Chondrocyte (in vitro differentiated cells): ENCODE measurements around the gene LYAR. TPM values are rescaled to one million over a fixed set of nuclear protein-coding genes. Genes with fewer than 3 reads are reported as not detected.

Experiments
- DNase-seq: peaks from one replicate; pipeline ENCODE4 v3.0.0; 2021; ENCODE audit warnings: mixed read lengths, low spot score
- H3K27ac Mint-ChIP-seq: one replicate; pipeline ENCODE4 v1.8.0; 2021; ENCODE audit warnings: mild to moderate bottlenecking, moderate library complexity, mixed read lengths; ENCODE audit not compliant: unreplicated experiment
- H3K27me3 Mint-ChIP-seq: 2 replicates; pipeline ENCODE4 v1.8.0; 2021; ENCODE audit warnings: low read depth, mixed read lengths
- H3K36me3 Mint-ChIP-seq: 2 replicates; pipeline ENCODE4 v1.8.0; 2021; ENCODE audit warnings: low read depth, mixed read lengths
- H3K4me1 Mint-ChIP-seq: 2 replicates; pipeline ENCODE4 v1.8.0; 2021; ENCODE audit warnings: low read depth, mild to moderate bottlenecking, mixed read lengths
- H3K4me3 Mint-ChIP-seq: one replicate; pipeline ENCODE4 v1.8.0; 2021; ENCODE audit warnings: mild to moderate bottlenecking, moderate library complexity, mixed read lengths; ENCODE audit not compliant: unreplicated experiment
- H3K9me3 Mint-ChIP-seq: 2 replicates; pipeline ENCODE4 v1.8.0; 2021; ENCODE audit warnings: low read depth, mixed read lengths
- CTCF ChIP-seq: fragments of 200-600 bp; sonication (generic); IDR thresholded peaks from 2 replicates; pipeline ENCODE4 v1.5.0; 2021; ENCODE audit warnings: antibody characterized with exemption, mild to moderate bottlenecking, moderate library complexity
- total RNA-seq: library from RNA; stranded (reverse); gene quantifications from 3 replicates; pipeline ENCODE4 v1.2.1, GENCODE V29; 2021

Gene LYAR
- total RNA-seq, 1 donor from 2014 or later, result 6.6 TPM

- no peak overlapping the region for H3K4me3 Mint-ChIP-seq
- TF ChIP-seq CTCF, result no peak
- H3K4me1 Mint-ChIP-seq, result peaks cover 3% of the 10 kb centered on the region
- peaks cover 26% of the 10 kb centered on the region for H3K36me3 Mint-ChIP-seq
- H3K27ac Mint-ChIP-seq, result no peak overlapping the region
- no peaks in the 10 kb centered on the region for H3K9me3 Mint-ChIP-seq
- H3K27me3 Mint-ChIP-seq, result no peaks in the 10 kb centered on the region
- DNase-seq, result peak; percentile 49
These were observed 32.2 kb upstream of the LYAR start for GRCh38 chr4:4321951-4322688.

- no peak overlapping the region for H3K4me3 Mint-ChIP-seq
- H3K27ac Mint-ChIP-seq, result no peak overlapping the region
- DNase-seq, result peak; percentile 69
- H3K27me3 Mint-ChIP-seq, result no peaks in the 10 kb centered on the region
- TF ChIP-seq CTCF, result no peak
- no peaks in the 10 kb centered on the region for H3K9me3 Mint-ChIP-seq
- H3K4me1 Mint-ChIP-seq, result peaks cover 3% of the 10 kb centered on the region
- peaks cover 30% of the 10 kb centered on the region for H3K36me3 Mint-ChIP-seq
These were observed 31.2 kb upstream of the LYAR start for GRCh38 chr4:4320951-4321714.

DNA sequence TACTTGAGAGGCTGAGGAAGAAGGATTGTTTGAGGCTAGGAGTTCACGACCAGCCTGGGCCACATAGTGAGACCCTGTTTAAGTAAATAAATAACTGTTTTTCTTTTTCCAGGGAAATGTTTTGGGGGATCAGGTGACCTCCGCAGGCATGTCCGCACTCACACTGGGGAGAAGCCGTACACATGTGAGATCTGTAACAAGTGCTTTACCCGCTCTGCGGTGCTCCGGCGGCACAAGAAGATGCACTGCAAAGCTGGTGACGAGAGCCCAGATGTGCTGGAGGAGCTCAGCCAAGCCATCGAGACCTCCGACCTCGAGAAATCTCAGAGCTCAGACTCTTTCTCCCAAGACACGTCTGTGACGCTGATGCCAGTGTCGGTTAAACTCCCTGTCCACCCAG is 30.6 kb upstream of the LYAR start:
- Mint-ChIP-seq H3K9me3 (no peaks in the 10 kb centered on the region), H3K36me3 (peaks cover 30% of the 10 kb centered on the region), H3K27ac (no peak overlapping the region), H3K4me3 (no peak overlapping the region), H3K4me1 (peaks cover 3% of the 10 kb centered on the region), H3K27me3 (no peaks in the 10 kb centered on the region)
- TF ChIP-seq CTCF, result no peak
- DNase-seq, result peak; percentile 52

- TF ChIP-seq CTCF, result no peak
- H3K4me3 Mint-ChIP-seq, result no peak overlapping the region
These were observed 27.7 kb upstream of the LYAR start for GRCh38 chr4:4317496-4318232.

DNA sequence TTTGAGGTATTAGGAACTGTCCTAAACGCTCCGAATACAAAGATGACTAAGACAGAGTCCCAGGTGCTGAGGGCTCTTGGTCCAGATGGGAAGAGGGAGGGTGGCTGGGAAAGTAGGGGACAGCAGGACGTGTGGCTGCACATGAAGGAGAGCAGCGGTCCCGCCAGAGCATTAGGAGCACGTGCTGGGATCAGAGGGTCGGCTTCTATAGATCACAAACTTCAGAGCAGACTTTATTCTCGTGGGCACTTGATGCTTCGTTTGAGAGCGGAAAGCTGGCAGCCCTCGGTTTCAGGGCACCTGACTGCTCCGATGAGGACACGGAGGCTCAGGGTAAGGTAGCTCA is 26.2 kb upstream of the LYAR start:
- no peak overlapping the region for H3K27ac Mint-ChIP-seq
- TF ChIP-seq CTCF, result no peak
- no peak overlapping the region for H3K4me3 Mint-ChIP-seq
- H3K27me3 Mint-ChIP-seq, result no peaks in the 10 kb centered on the region
- peaks cover 22% of the 10 kb centered on the region for H3K36me3 Mint-ChIP-seq
- H3K4me1 Mint-ChIP-seq, result no peaks in the 10 kb centered on the region
- DNase-seq, result no peak
- no peaks in the 10 kb centered on the region for H3K9me3 Mint-ChIP-seq

More at GRCh38 chr4:4317496-4318232, 27.7 kb upstream of the LYAR start:
- H3K36me3 Mint-ChIP-seq, result peaks cover 32% of the 10 kb centered on the region
- DNase-seq, result no peak
- no peak overlapping the region for H3K27ac Mint-ChIP-seq
- H3K4me1 Mint-ChIP-seq, result no peaks in the 10 kb centered on the region
- no peaks in the 10 kb centered on the region for H3K27me3 Mint-ChIP-seq
- no peaks in the 10 kb centered on the region for H3K9me3 Mint-ChIP-seq
